Ishikawa (cell line): ENCODE data around the gene ITGA11.

Experiments used
- CEBPB ChIP-seq: IDR thresholded peaks from 2 replicates; pipeline ENCODE4 v1.6.1; 2012
- CREB1 ChIP-seq: IDR thresholded peaks from 2 replicates; pipeline ENCODE4 v1.6.1; 2012; ENCODE audit warnings: low read depth
- EGR1 ChIP-seq: IDR thresholded peaks from 2 replicates; pipeline ENCODE4 v1.6.1; 2012
- EP300 ChIP-seq: IDR thresholded peaks from 2 replicates; pipeline ENCODE4 v1.6.1; 2012; ENCODE audit warnings: borderline replicate concordance
- FOXM1 ChIP-seq: IDR thresholded peaks from 2 replicates; pipeline ENCODE4 v1.6.1; 2012; ENCODE audit warnings: low read depth, borderline replicate concordance
- RAD21 ChIP-seq: IDR thresholded peaks from 2 replicates; pipeline ENCODE4 v1.6.1; 2012; ENCODE audit warnings: low read depth
- TAF1 ChIP-seq: IDR thresholded peaks from 2 replicates; pipeline ENCODE4 v1.6.1; 2012; ENCODE audit warnings: low read depth, mild to moderate bottlenecking
- TCF12 ChIP-seq: IDR thresholded peaks from 2 replicates; pipeline ENCODE4 v1.6.1; 2012; ENCODE audit warnings: low read depth
- TEAD4 ChIP-seq: IDR thresholded peaks from 2 replicates; pipeline ENCODE4 v1.6.1; 2012
- YY1 ChIP-seq: IDR thresholded peaks from 2 replicates; pipeline ENCODE4 v1.6.1; 2012; ENCODE audit warnings: low read depth
- ZBTB7A ChIP-seq: IDR thresholded peaks from 2 replicates; pipeline ENCODE4 v1.6.1; 2012; ENCODE audit warnings: low read depth
- TF ChIP-seq, protein P1 (sequence below): IDR thresholded peaks from 2 replicates; pipeline ENCODE4 v1.6.1; 2012; ENCODE audit warnings: low read depth, mild to moderate bottlenecking
- TF ChIP-seq, protein P2 (sequence below): IDR thresholded peaks from 2 replicates; pipeline ENCODE4 v1.6.1; 2012
- TF ChIP-seq, protein P3 (sequence below): IDR thresholded peaks from 2 replicates; pipeline ENCODE4 v1.6.1; 2012

DNA sequence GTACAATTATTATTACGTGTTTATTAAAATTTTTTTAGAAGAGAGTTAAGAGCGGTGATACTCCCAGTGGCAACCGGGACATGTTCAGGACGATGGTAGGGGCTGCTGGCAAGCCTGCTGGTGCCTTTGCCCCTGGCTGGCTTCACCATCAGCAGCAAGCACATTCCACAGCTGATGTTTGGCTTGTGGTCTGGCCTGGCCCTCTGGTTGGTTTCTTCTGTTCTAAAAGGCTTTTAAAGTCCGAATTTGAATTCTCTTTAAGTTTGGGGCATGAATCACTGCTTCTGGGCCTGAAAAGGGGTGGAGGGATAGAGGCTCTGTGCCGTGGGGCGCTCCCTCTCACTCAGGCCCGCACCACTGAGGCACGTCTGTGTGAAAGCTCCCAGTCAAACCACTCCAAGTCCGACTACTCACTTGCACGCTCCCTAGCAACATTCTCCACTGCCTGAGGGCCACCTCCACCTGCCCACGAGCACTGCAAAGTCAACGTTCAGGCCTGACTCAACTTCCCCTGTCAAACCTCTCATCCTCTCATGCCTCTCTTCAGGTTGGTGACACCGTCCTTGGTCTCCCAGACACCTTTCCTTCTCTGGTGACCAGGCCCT is 10.1 kb downstream of the ITGA11 start:
- no peak for TF ChIP-seq CEBPB
- no peak for TF ChIP-seq RAD21
- TF ChIP-seq, protein P1, sequence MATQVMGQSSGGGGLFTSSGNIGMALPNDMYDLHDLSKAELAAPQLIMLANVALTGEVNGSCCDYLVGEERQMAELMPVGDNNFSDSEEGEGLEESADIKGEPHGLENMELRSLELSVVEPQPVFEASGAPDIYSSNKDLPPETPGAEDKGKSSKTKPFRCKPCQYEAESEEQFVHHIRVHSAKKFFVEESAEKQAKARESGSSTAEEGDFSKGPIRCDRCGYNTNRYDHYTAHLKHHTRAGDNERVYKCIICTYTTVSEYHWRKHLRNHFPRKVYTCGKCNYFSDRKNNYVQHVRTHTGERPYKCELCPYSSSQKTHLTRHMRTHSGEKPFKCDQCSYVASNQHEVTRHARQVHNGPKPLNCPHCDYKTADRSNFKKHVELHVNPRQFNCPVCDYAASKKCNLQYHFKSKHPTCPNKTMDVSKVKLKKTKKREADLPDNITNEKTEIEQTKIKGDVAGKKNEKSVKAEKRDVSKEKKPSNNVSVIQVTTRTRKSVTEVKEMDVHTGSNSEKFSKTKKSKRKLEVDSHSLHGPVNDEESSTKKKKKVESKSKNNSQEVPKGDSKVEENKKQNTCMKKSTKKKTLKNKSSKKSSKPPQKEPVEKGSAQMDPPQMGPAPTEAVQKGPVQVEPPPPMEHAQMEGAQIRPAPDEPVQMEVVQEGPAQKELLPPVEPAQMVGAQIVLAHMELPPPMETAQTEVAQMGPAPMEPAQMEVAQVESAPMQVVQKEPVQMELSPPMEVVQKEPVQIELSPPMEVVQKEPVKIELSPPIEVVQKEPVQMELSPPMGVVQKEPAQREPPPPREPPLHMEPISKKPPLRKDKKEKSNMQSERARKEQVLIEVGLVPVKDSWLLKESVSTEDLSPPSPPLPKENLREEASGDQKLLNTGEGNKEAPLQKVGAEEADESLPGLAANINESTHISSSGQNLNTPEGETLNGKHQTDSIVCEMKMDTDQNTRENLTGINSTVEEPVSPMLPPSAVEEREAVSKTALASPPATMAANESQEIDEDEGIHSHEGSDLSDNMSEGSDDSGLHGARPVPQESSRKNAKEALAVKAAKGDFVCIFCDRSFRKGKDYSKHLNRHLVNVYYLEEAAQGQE: no peak
- TF ChIP-seq, protein P2, sequence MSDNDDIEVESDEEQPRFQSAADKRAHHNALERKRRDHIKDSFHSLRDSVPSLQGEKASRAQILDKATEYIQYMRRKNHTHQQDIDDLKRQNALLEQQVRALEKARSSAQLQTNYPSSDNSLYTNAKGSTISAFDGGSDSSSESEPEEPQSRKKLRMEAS: no peak
- TF ChIP-seq EP300: no peak
- TF ChIP-seq TCF12: no peak
- TF ChIP-seq TAF1: no peak
- no peak for TF ChIP-seq TEAD4
- TF ChIP-seq YY1: no peak
- TF ChIP-seq CREB1: no peak
- no peak for TF ChIP-seq EGR1
- TF ChIP-seq ZBTB7A: no peak
- TF ChIP-seq, protein P3, sequence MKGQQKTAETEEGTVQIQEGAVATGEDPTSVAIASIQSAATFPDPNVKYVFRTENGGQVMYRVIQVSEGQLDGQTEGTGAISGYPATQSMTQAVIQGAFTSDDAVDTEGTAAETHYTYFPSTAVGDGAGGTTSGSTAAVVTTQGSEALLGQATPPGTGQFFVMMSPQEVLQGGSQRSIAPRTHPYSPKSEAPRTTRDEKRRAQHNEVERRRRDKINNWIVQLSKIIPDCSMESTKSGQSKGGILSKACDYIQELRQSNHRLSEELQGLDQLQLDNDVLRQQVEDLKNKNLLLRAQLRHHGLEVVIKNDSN: no peak
- TF ChIP-seq FOXM1: no peak
